ENCODE measurements around the gene DPYD. TPM values are rescaled to one million over a fixed set of nuclear protein-coding genes. Genes with fewer than 3 reads are reported as not detected.

The DPYD gene
- total and polyA plus RNA-seq, 9 of the 15 experiments (the other 6 are each of a cell fraction or from before 2014, with no cell fraction given) = 0.03 to 0.25 (median 0.08) TPM; not detected in 2

DNA sequence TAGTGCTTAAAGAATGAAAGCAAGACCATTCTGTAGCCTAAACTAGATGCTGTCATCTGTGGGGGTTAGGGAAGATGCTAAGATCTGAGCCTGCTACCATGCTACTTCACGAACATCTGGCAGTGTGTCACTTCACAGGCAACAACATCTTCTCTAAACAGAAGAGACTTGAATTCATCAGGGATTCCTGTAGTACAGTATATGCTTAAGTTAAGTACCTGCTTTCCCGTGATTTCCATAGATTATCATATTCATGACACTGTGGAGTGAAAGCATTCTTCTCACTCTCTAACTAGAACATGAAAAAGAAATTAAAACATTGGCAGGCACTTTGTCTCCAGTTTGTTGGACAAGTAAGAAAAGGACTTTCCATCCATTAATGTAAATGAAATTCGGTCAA is 808.4 kb downstream of the DPYD start:
- BruUV-seq (replicated peaks) = no TSS peak
- ChIA-PET CTCF (ENCODE audit: low intra/inter-chr PET ratio) (no interaction called here), POLR2A (no interaction called here)
- Histone ChIP-seq H4K20me1 (replicated peaks; ENCODE audit: control insufficient read depth, insufficient read depth, low read length) (no peaks in the 10 kb centered on the region), H3K9me3 (replicated peaks; ENCODE audit: control insufficient read depth, insufficient read depth, low read depth, low read length) (no peaks in the 10 kb centered on the region), H3K4me3 (no peak overlapping the region), H2AFZ (ENCODE audit: low read depth, low read length) (no peak overlapping the region), H3K4me2 (ENCODE audit: insufficient read depth, low read length) (no peak overlapping the region), H3K27me3 (ENCODE audit: control insufficient read depth in 2 of 2, insufficient read depth in 2 of 2, low read length in 2 of 2) (no peaks in the 10 kb centered on the region), H3K9me1 (ENCODE audit: control insufficient read depth, insufficient read depth, low read length) (no peaks in the 10 kb centered on the region), H3K27ac (ENCODE audit: extremely low read depth, low read depth, low read length) (no peak overlapping the region), H3K36me3 (ENCODE audit: control insufficient read depth, insufficient read depth, low read length) (no peaks in the 10 kb centered on the region), H3K79me2 (ENCODE audit: control insufficient read depth, insufficient read depth, low read length) (no peaks in the 10 kb centered on the region), H3K4me1 (replicated peaks in 1 of 2; ENCODE audit: control insufficient read depth in 2 of 2, insufficient read depth in 2 of 2, low read length in 2 of 2) (no peaks in the 10 kb centered on the region), H3K9ac (ENCODE audit: insufficient read depth in 1 of 2, low read depth in 2 of 2, low read length in 2 of 2) (no peak overlapping the region)
- intact Hi-C loops (cut with micrococcal nuclease) = no loop called here
- FAIRE-seq (no peak), DNase-seq (ENCODE audit: extremely low read depth in 1 of 4, low spot score in 3 of 4) (no peak), ATAC-seq (no peak)
- WGBS (ENCODE audit: insufficient coverage, low coverage, missing lambda C conversion rate) = 0% methylated on average over 3 of the region's 3 CpGs
- in situ Hi-C loops (cut with MboI) = no loop called here
- TF ChIP-seq, protein P1, sequence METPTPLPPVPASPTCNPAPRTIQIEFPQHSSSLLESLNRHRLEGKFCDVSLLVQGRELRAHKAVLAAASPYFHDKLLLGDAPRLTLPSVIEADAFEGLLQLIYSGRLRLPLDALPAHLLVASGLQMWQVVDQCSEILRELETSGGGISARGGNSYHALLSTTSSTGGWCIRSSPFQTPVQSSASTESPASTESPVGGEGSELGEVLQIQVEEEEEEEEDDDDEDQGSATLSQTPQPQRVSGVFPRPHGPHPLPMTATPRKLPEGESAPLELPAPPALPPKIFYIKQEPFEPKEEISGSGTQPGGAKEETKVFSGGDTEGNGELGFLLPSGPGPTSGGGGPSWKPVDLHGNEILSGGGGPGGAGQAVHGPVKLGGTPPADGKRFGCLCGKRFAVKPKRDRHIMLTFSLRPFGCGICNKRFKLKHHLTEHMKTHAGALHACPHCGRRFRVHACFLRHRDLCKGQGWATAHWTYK (CRISPR knock-in tag; IDR thresholded peaks at IDR 0.05) = no peak
- no peak for TF ChIP-seq TAF15 (IDR thresholded peaks at IDR 0.05; ENCODE audit: low read depth, low read length)
- no peak for TF ChIP-seq ZNF316 (IDR thresholded peaks at IDR 0.05)
- TF ChIP-seq, protein P2, sequence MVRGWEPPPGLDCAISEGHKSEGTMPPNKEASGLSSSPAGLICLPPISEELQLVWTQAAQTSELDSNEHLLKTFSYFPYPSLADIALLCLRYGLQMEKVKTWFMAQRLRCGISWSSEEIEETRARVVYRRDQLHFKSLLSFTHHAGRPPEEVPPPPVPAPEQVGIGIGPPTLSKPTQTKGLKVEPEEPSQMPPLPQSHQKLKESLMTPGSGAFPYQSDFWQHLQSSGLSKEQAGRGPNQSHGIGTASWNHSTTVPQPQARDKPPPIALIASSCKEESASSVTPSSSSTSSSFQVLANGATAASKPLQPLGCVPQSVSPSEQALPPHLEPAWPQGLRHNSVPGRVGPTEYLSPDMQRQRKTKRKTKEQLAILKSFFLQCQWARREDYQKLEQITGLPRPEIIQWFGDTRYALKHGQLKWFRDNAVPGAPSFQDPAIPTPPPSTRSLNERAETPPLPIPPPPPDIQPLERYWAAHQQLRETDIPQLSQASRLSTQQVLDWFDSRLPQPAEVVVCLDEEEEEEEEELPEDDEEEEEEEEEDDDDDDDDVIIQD (CRISPR knock-in tag; IDR thresholded peaks at IDR 0.05) = no peak
- TF ChIP-seq, protein P3, sequence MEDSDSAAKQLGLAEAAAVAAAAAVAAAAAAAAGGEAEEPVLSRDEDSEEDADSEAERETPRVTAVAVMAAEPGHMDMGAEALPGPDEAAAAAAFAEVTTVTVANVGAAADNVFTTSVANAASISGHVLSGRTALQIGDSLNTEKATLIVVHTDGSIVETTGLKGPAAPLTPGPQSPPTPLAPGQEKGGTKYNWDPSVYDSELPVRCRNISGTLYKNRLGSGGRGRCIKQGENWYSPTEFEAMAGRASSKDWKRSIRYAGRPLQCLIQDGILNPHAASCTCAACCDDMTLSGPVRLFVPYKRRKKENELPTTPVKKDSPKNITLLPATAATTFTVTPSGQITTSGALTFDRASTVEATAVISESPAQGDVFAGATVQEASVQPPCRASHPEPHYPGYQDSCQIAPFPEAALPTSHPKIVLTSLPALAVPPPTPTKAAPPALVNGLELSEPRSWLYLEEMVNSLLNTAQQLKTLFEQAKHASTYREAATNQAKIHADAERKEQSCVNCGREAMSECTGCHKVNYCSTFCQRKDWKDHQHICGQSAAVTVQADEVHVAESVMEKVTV (CRISPR knock-in tag; IDR thresholded peaks at IDR 0.05) = no peak
- TF ChIP-seq, protein P4, sequence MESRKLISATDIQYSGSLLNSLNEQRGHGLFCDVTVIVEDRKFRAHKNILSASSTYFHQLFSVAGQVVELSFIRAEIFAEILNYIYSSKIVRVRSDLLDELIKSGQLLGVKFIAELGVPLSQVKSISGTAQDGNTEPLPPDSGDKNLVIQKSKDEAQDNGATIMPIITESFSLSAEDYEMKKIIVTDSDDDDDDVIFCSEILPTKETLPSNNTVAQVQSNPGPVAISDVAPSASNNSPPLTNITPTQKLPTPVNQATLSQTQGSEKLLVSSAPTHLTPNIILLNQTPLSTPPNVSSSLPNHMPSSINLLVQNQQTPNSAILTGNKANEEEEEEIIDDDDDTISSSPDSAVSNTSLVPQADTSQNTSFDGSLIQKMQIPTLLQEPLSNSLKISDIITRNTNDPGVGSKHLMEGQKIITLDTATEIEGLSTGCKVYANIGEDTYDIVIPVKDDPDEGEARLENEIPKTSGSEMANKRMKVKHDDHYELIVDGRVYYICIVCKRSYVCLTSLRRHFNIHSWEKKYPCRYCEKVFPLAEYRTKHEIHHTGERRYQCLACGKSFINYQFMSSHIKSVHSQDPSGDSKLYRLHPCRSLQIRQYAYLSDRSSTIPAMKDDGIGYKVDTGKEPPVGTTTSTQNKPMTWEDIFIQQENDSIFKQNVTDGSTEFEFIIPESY (CRISPR knock-in tag; IDR thresholded peaks at IDR 0.05) = no peak
- TF ChIP-seq, protein P5, sequence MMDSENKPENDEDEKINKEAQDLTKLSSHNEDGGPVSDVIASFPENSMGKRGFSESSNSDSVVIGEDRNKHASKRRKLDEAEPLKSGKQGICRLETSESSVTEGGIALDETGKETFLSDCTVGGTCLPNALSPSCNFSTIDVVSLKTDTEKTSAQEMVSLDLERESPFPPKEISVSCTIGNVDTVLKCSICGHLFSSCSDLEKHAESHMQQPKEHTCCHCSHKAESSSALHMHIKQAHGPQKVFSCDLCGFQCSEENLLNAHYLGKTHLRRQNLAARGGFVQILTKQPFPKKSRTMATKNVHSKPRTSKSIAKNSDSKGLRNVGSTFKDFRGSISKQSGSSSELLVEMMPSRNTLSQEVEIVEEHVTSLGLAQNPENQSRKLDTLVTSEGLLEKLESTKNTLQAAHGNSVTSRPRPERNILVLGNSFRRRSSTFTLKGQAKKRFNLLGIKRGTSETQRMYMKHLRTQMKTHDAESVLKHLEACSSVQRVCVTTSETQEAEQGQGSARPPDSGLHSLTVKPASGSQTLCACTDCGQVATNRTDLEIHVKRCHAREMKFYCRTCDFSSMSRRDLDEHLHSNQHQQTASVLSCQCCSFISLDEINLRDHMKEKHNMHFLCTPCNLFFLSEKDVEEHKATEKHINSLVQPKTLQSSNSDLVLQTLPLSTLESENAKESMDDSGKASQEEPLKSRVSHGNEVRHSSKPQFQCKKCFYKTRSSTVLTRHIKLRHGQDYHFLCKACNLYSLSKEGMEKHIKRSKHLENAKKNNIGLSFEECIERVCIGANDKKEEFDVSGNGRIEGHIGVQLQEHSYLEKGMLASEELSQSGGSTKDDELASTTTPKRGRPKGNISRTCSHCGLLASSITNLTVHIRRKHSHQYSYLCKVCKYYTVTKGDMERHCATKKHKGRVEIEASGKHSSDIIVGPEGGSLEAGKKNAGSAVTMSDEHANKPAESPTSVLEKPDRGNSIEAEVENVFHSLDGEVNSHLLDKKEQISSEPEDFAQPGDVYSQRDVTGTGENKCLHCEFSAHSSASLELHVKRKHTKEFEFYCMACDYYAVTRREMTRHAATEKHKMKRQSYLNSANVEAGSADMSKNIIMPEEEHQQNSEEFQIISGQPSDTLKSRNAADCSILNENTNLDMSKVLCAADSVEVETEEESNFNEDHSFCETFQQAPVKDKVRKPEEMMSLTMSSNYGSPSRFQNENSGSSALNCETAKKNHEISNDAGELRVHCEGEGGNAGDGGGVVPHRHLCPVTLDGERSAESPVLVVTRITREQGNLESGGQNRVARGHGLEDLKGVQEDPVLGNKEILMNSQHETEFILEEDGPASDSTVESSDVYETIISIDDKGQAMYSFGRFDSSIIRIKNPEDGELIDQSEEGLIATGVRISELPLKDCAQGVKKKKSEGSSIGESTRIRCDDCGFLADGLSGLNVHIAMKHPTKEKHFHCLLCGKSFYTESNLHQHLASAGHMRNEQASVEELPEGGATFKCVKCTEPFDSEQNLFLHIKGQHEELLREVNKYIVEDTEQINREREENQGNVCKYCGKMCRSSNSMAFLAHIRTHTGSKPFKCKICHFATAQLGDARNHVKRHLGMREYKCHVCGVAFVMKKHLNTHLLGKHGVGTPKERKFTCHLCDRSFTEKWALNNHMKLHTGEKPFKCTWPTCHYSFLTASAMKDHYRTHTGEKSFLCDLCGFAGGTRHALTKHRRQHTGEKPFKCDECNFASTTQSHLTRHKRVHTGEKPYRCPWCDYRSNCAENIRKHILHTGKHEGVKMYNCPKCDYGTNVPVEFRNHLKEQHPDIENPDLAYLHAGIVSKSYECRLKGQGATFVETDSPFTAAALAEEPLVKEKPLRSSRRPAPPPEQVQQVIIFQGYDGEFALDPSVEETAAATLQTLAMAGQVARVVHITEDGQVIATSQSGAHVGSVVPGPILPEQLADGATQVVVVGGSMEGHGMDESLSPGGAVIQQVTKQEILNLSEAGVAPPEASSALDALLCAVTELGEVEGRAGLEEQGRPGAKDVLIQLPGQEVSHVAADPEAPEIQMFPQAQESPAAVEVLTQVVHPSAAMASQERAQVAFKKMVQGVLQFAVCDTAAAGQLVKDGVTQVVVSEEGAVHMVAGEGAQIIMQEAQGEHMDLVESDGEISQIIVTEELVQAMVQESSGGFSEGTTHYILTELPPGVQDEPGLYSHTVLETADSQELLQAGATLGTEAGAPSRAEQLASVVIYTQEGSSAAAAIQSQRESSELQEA (IDR thresholded peaks at IDR 0.05; ENCODE audit: low read depth) = no peak
- TF ChIP-seq NBN (IDR thresholded peaks at IDR 0.05; ENCODE audit: low read depth) = no peak
